ENCODE data around the gene RERE. TPM values are rescaled to one million over a fixed set of nuclear protein-coding genes. Genes with fewer than 3 reads are reported as not detected.

Gene RERE
- total RNA-seq, 4 donors from 2014 or later, result 118 to 244 (median 131) TPM

GRCh38 chr1:8669606-8670335 lies 147.7 kb downstream of the RERE start:
- Histone ChIP-seq H3K4me3 (replicated peaks in 1 of 3) (no peak overlapping the region), H3K27ac (no peak overlapping the region), H3K9me3 (no peaks in the 10 kb centered on the region), H3K36me3 (no peaks in the 10 kb centered on the region), H3K27me3 (no peaks in the 10 kb centered on the region), H3K4me1 (peaks cover 39 to 62% of the 10 kb centered on the region in 2 donors)
- intact Hi-C loops (cut with DNase I), result loop anchor here (10.0 kb wide), 1 partner anchor 105 kb away; no protein-coding TSS in a partner anchor
- no peak for TF ChIP-seq CTCF (IDR thresholded peaks at IDR 0.05)
- TF ChIP-seq POLR2A (IDR thresholded peaks at IDR 0.05), result no peak
- WGBS, 2 donors, result 66 to 75% methylated on average over 4 of the region's 4 CpGs
- DNase-seq, result no peak

- Histone ChIP-seq H3K36me3 (no peaks in the 10 kb centered on the region), H3K27ac (no peak overlapping the region), H3K9me3 (no peaks in the 10 kb centered on the region), H3K4me3 (replicated peaks in 1 of 3) (no peak overlapping the region), H3K27me3 (no peaks in the 10 kb centered on the region), H3K4me1 (peaks cover 44 to 78% of the 10 kb centered on the region in 2 donors)
- intact Hi-C loops (cut with DNase I), result no loop called here
- TF ChIP-seq POLR2A (IDR thresholded peaks at IDR 0.05) (no peak), CTCF (IDR thresholded peaks at IDR 0.05) (no peak)
- DNase-seq, result peak; percentile 25 to 28
- 79 to 81% methylated on average over 5 of the region's 5 CpGs for WGBS, 2 donors
Observed at GRCh38 chr1:8667869-8668594, 149.4 kb downstream of the RERE start.

GRCh38 chr1:8666389-8667167 lies 150.9 kb downstream of the RERE start:
- Histone ChIP-seq H3K4me1 (peaks cover 54 to 88% of the 10 kb centered on the region in 2 donors), H3K9me3 (no peaks in the 10 kb centered on the region), H3K27me3 (no peaks in the 10 kb centered on the region), H3K4me3 (replicated peaks in 1 of 3) (no peak overlapping the region), H3K36me3 (no peaks in the 10 kb centered on the region), H3K27ac (peak overlapping the region in 1 of 3 donors; percentile 2)
- intact Hi-C loops (cut with DNase I), result no loop called here
- DNase-seq, result no peak
- TF ChIP-seq POLR2A (IDR thresholded peaks at IDR 0.05), result no peak
- no peak for TF ChIP-seq CTCF (IDR thresholded peaks at IDR 0.05)
- WGBS, 2 donors, result 78 to 82% methylated on average over 5 of the region's 5 CpGs

GRCh38 chr1:8665833-8666232 lies 151.6 kb downstream of the RERE start:
- Histone ChIP-seq H3K9me3 (no peaks in the 10 kb centered on the region), H3K27ac (peak overlapping the region in 1 of 3 donors; percentile 2), H3K27me3 (no peaks in the 10 kb centered on the region), H3K4me1 (peaks cover 58 to 88% of the 10 kb centered on the region in 2 donors), H3K36me3 (no peaks in the 10 kb centered on the region), H3K4me3 (replicated peaks in 1 of 3) (no peak overlapping the region)
- TF ChIP-seq CTCF (IDR thresholded peaks at IDR 0.05) (no peak), POLR2A (IDR thresholded peaks at IDR 0.05) (no peak)
- intact Hi-C loops (cut with DNase I), result no loop called here
- DNase-seq, result no peak
- WGBS, 2 donors, result 81 to 82% methylated on average over 2 of the region's 2 CpGs

All from thyroid gland (tissue), 4 donors.